HL-60/S4 treated with phorbol 12-myristate 13-acetate at 8.2 ng/mL for 4 days and 3 days (cell line): ENCODE results near the gene KIAA0319L.

Experiments used
- in situ Hi-C: fragments of 300-500 bp; cut with MboI; formaldehyde crosslinking; loops from 2 replicates; pipeline ENCODE4 v1.15.0; 2022; ENCODE audit warnings: low sequenced_read_pairs

The KIAA0319L gene

DNA sequence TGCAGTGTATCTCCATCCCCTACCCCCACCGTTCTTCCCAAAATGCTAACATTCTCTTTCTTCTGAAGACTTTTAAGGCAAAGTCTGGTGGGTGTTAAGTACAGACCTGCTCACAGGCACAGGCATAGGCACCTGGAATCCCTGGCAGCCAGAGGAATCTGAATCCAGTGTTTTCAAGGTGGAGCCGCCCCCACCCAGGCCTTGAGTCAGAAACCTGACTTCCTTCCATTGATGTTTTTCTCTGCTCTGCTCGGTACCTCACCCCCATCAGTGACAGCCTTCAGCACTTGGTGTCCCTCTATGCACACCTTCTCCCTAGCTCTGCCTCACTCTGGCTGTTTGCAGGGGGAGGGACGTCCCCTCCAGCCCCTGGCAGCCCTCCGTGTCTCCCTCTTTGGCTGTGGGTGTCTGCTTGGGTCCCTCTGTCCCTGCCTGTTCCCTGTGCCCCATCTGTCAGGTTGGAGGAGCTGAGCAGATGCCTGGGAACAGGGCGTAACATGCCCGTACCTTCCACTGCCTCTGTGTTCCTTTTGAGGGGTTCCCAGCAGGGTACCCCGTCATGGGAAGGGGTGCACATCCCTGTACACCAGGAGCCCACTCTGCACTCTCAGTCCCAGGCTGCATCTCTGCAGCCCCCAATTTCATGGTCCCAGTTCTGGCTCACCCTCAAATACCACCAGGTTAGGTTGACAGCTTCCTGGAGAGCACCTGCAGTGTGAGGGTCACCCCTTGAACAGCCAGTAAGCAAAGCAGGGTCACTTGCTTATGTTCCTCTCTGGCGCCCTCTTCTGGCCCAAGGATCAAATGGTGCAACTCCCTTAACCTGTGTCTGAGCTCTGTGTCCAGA, 7.1 kb upstream of the KIAA0319L start:
- in situ Hi-C loops, result loop anchor here (10.0 kb wide), 1 partner anchor 151 kb away; the partner anchor contains the start of gene C1orf216

DNA sequence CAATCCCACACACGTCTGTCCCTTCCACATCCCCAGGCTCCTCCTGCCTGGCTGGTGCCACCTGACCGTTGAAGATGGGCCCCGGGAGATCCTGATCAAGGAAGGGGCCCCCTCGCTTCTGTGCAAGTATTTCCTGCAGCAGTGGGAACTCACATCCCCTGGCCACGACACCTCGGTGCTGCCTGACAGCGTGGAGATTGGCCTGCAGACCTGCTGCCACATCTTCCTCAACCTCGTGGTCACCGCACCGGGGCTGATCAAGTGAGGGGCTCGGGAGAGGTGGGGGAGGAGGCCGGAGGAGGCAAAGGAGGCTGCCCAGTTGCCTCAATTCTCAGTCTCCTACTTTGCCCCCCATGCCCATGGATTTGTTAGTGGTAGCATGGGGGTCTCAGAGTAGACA, 6.0 kb upstream of the KIAA0319L start:
- in situ Hi-C loops, result loop anchor here (10.0 kb wide), 1 partner anchor 152 kb away; the partner anchor contains the start of gene C1orf216

GRCh38 chr1:35561972-35562680, 4.9 kb upstream of the KIAA0319L start:
- in situ Hi-C loops, result loop anchor here (10.0 kb wide), 1 partner anchor 153 kb away; the partner anchor contains the start of gene C1orf216

DNA sequence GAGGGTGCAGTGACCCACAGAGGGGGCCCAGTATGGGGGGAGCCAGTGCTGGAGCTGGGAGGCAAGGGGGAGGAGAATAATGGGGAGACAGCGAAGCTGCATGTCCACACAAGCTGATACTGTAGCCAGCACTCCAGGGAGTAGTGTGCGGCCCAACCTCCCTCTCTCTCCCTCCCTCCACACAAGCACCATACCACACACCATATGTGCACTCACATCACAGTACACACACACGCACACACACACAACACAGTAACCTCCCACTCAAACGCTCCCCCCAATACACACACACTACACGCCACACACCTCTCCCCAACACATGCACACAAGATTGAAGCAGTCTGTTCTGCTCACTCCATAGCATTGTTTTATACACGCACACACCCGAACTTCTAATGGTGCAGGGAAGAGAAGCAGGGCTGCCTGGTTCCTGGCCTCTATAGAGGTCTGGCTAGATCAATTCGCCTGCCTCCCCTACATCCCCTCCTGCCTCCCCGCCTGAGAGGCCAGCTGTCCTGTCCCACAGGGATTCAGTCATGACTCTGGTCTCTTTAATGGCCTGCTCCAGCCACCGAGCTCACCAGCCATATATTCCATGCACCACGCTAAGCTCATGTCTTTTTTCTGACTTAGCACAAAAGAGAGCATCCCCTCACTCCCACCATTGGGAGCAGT, 4.2 kb upstream of the KIAA0319L start:
- in situ Hi-C loops, result loop anchor here (10.0 kb wide), 1 partner anchor 153 kb away; the partner anchor contains the start of gene C1orf216

GRCh38 chr1:35560256-35561225, 3.3 kb upstream of the KIAA0319L start:
- in situ Hi-C loops, result loop anchor here (10.0 kb wide), 1 partner anchor 154 kb away; the partner anchor contains the start of gene C1orf216

DNA sequence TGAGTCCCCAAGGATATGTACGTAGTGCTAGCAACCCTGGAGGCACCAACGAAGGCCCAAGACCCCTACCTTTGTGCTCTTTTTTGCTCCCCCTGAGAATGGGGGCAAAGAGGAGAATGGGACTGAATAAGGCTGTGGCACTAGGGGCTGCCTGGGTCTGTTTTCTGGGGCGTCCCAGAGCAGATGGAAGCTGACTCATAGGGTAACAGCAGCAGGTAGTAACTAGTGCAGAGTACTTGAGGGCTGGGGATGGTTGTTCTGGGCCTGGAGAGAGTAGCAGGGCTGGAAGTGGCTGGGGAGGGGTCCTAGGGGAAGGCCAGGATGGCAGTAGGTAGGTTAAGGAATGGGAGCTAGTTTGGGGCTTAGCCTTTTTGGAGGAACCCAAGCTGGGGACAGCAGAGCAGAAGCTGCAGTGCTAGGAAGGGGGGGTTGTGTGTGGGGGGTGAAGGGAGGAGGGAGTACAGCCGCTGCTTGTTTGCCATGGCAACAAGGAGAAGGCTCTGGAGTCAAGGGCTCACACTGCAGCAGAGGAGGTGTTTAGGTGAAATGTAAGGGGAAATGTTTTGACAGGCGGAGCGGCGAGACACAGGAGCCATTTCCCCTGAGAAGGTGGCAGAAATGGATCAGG, 2.2 kb upstream of the KIAA0319L start:
- in situ Hi-C loops, result no loop called here

GRCh38 chr1:35558374-35559316, 1.4 kb upstream of the KIAA0319L start:
- in situ Hi-C loops, result no loop called here

- in situ Hi-C loops, result no loop called here
Observed at GRCh38 chr1:35557611-35558373, 589 bp upstream of the KIAA0319L start, which contains the start of gene NCDN. Gene NCDN (plus strand): TSS chr1:35557799. CDS start chr1:35558191, 392 bp downstream.

GRCh38 chr1:35556484-35557117, 602 bp downstream of the KIAA0319L start:
- in situ Hi-C loops, result no loop called here

- in situ Hi-C loops, result no loop called here
Observed at GRCh38 chr1:35555601-35556477, 1.4 kb downstream of the KIAA0319L start.

DNA sequence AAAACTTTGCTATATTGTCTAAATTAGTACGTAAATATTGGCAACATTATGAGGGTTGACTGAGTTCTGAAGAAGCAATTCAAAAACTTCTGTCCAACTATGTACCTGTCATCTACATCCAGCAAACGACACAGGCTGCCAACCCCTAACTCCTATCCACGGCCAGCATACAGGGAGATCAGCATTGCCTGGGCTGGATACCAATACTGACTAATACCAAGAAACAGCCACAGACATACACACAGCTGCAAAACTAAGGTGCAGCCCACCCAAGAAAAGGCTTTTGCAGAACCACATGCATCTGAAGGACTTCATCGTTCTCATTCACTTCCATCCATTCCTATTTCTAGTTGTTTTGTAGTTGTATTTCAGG, 2.0 kb downstream of the KIAA0319L start:
- in situ Hi-C loops, result no loop called here

- in situ Hi-C loops, result no loop called here
Observed at GRCh38 chr1:35554266-35555211, 2.7 kb downstream of the KIAA0319L start.

GRCh38 chr1:35553851-35554250, 3.4 kb downstream of the KIAA0319L start:
- in situ Hi-C loops, result no loop called here

DNA sequence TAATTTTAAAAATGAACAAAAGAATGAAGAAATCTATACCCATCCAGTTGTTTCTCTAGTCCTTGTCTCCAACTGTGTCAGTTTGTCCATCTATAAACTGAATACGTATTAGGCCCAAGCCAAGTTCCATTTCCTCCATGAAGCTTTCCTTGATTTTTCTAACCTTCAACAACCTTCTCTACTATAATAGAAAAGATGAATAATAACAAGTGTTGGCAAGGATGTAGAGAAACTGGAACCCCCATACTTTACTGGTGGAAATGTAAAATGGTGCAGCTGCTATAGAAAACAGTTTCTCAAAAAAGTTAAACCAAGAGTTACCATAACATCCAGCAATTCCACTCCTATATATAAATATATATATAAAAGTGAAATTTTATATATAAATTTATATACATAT, 10.6 kb downstream of the KIAA0319L start:
- in situ Hi-C loops, result no loop called here

DNA sequence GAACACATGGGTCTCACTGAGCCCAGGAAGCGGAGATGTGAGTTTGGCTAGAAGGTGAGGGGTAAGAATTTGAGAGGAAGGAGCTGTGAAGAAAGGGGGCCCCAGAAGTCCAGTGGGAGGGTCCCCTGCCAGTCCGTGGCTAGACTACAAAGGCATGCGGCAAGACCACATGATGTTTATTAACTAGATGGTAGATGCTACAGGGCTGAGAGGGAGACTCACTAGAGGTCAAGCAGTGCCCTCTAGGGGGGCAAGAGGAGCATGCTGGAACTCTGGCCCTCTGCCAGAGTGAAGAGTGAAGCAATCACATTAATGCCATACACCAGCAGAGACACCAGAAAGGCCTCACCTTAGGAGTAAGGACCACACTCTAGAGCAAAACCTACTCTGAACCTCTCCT, 12.2 kb downstream of the KIAA0319L start:
- in situ Hi-C loops, result no loop called here
